ENCODE data around the gene RNU5D-1.
"Not testable (repeated sequence)": the region's sequence is repeated elsewhere in the genome, so short reads cannot be mapped to it uniquely, and the experiment has no call there.

The RNU5D-1 gene

GRCh38 chr1:44724955-44725698 lies 5.8 kb downstream of the RNU5D-1 start:
- DNase-seq: no peak

- no peak for DNase-seq
Observed at GRCh38 chr1:44724296-44724954, 6.5 kb downstream of the RNU5D-1 start.

- DNase-seq: no peak
Observed at GRCh38 chr1:44723496-44724295, 7.3 kb downstream of the RNU5D-1 start.

- no peak for DNase-seq
Observed at GRCh38 chr1:44723064-44723463, 7.9 kb downstream of the RNU5D-1 start.

- DNase-seq: peak; percentile 99
Observed at GRCh38 chr1:44721485-44722361, 9.2 kb downstream of the RNU5D-1 start.

- no peak for DNase-seq
Observed at GRCh38 chr1:44720281-44720680, 10.7 kb downstream of the RNU5D-1 start.

- DNase-seq: no peak
Observed at GRCh38 chr1:44719318-44719717, 11.7 kb downstream of the RNU5D-1 start.

- no peak for DNase-seq
Observed at GRCh38 chr1:44718091-44718490, 12.9 kb downstream of the RNU5D-1 start.

- DNase-seq: no peak
Observed at GRCh38 chr1:44717653-44718052, 13.3 kb downstream of the RNU5D-1 start.

GRCh38 chr1:44717156-44717555 lies 13.8 kb downstream of the RNU5D-1 start:
- no peak for DNase-seq

GRCh38 chr1:44714944-44715571 lies 15.9 kb downstream of the RNU5D-1 start:
- DNase-seq: peak; percentile 91

- DNase-seq: no peak
Observed at GRCh38 chr1:44714532-44714931, 16.4 kb downstream of the RNU5D-1 start.

GRCh38 chr1:44713321-44713781 lies 17.6 kb downstream of the RNU5D-1 start:
- peak; percentile 96 for DNase-seq

- peak; percentile 56 for DNase-seq
Observed at GRCh38 chr1:44707959-44708831, 22.8 kb downstream of the RNU5D-1 start.

GRCh38 chr1:44707112-44707881 lies 23.7 kb downstream of the RNU5D-1 start:
- DNase-seq: peak; percentile 47

GRCh38 chr1:44705938-44706337 lies 25.0 kb downstream of the RNU5D-1 start:
- DNase-seq: no peak

- no peak for DNase-seq
Observed at GRCh38 chr1:44705470-44705869, 25.5 kb downstream of the RNU5D-1 start.

GRCh38 chr1:44701141-44701573 lies 29.8 kb downstream of the RNU5D-1 start:
- no peak for DNase-seq

- DNase-seq: peak; percentile 24
Observed at GRCh38 chr1:44700573-44700972, 30.4 kb downstream of the RNU5D-1 start.

GRCh38 chr1:44699375-44699774 lies 31.6 kb downstream of the RNU5D-1 start:
- not testable (repeated sequence) for DNase-seq
